T-helper 2 cell (primary cell): ENCODE results near the gene HES5.

Experiments used
- DNase-seq, 5 experiments: peaks; one replicate each; pipeline versions ENCODE4 v3.0.0 to v3.0.0-alpha.2; 2012 to 2022

The HES5 gene

GRCh38 chr1:2546515-2547209, 16.6 kb upstream of the HES5 start:
- DNase-seq = peak; percentile 60 to 97 (median 84)

- DNase-seq = peak; percentile 67 to 97 (median 86)
Observed at GRCh38 chr1:2545754-2546514, 15.9 kb upstream of the HES5 start.

DNA sequence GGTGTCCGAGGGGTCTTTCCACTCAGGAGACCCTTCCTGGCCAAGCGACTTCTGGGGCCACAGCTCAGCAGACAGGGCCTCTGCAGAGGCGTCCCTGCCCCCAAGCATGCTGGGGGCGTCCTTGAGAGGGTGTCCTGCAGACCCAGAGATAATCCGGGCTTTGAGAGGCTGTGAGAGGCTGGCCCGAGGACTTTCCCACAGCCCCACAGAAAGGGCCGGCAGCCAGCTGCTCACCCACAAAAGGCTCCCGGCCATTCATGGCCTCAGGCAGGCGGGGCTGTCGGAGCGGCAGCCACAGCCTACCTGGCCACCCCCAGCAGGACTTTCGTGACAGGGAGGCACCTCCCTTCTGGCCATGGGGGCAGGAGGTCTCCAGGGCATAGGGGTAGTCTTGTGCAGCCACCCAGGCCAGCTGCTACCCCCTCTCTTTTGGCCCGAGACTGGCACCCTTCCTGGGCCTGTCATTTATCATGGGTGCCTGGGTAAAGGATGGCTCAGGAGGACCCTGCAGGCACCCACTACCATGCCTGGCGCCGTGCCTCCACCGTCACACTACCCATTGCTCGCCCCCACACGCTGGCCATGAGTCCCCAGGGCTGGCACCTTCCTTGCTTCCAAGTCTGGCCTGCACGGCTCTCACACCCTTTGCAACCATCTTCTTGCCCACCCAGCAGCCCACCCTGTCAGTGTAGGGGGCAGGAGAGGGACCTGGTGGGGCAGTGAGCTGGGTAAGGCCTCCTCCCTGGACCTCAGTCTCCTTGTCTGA, 15.0 kb upstream of the HES5 start:
- DNase-seq = no peak

GRCh38 chr1:2544093-2544874, 14.2 kb upstream of the HES5 start:
- DNase-seq = no peak

- DNase-seq = peak in 1 of 5 experiments; percentile 59
Observed at GRCh38 chr1:2543543-2544092, 13.6 kb upstream of the HES5 start.

GRCh38 chr1:2542246-2542915, 12.3 kb upstream of the HES5 start:
- DNase-seq = no peak

- no peak for DNase-seq
Observed at GRCh38 chr1:2541619-2542245, 11.7 kb upstream of the HES5 start.

GRCh38 chr1:2540816-2541492, 10.9 kb upstream of the HES5 start:
- DNase-seq = no peak

GRCh38 chr1:2539312-2539907, 9.3 kb upstream of the HES5 start:
- DNase-seq = no peak

GRCh38 chr1:2538872-2539271, 8.8 kb upstream of the HES5 start:
- DNase-seq = no peak

DNA sequence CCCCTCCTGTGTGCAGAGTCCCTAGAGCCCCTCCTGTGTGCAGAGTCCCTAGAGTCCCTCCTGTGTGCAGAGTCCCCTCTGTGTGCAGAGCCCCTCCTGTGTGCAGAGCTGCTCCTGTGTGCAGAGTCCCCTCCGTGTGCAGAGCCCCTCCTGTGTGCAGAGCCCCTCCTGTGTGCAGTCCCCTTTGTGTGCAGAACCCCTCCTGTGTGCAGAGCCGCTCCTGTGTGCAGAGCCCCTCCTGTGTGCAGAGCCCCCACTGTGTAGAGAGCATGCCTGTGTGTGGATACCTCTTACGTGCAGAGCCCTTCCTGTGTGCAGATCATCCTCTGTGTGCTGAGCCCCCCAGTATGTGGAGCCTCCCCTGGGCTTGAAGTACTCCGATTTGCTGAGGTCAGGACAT, 8.3 kb upstream of the HES5 start:
- no peak for DNase-seq

- DNase-seq = no peak
Observed at GRCh38 chr1:2537784-2538115, 7.7 kb upstream of the HES5 start.

DNA sequence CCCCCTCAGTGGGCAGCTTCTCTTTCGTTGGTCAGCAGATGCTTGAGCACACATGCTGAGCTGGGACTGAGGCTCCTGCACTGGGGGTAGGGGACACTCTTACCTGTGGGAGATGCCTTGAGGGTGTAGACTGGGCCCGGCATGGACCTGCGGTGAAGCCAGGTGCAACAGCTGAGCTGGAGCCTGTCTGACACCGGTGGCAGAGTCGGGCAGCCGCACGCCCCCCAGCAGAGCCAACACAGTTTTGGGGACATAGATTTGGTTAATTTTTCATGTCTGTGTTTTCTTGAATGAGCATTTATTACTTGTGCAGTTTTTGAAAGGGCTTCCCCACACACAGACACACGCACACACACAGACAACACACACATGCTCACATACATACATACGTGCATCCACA, 5.9 kb upstream of the HES5 start:
- DNase-seq = no peak

DNA sequence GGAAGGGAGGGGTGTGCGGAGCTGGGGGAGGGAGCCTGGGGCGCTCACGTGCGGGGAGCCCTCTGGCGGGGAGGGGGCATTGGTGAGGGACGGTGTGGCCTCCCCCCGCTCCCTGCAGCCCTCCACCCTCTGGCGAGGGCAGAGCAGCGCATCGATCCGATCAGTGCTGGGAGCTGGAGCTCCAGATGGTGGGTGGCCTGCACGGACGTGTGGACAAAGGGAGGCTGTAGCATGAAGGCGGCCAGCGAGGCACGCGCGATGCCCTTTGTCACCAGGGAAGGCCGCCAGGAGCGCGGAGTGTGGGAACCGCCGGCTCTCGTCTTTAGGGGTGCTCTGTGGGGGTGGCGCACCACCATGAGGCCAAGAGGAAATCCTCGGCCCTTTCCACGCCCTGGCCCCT, 5.4 kb upstream of the HES5 start:
- DNase-seq = no peak

GRCh38 chr1:2534687-2535441, 4.8 kb upstream of the HES5 start:
- no peak for DNase-seq

GRCh38 chr1:2534315-2534686, 4.2 kb upstream of the HES5 start:
- no peak for DNase-seq

- no peak for DNase-seq
Observed at GRCh38 chr1:2533365-2533764, 3.3 kb upstream of the HES5 start.

GRCh38 chr1:2532485-2533160, 2.6 kb upstream of the HES5 start:
- DNase-seq = no peak
